NOMO-1 treated with DMSO at 0.1 percent for 48 hours (cell line): ENCODE results near the gene PTTG1IP2.

Source experiments
- DNase-seq: peaks from one replicate; lab custom pipeline; 2025; ENCODE audit not compliant: unreplicated experiment; lab: John Stamatoyannopoulos, UW

Gene PTTG1IP2

GRCh38 chr7:90474284-90475210 lies 5.1 kb downstream of the PTTG1IP2 start:
- no peak for DNase-seq

- no peak for DNase-seq
Measured at GRCh38 chr7:90483251-90483650, 13.8 kb downstream of the PTTG1IP2 start.

DNA sequence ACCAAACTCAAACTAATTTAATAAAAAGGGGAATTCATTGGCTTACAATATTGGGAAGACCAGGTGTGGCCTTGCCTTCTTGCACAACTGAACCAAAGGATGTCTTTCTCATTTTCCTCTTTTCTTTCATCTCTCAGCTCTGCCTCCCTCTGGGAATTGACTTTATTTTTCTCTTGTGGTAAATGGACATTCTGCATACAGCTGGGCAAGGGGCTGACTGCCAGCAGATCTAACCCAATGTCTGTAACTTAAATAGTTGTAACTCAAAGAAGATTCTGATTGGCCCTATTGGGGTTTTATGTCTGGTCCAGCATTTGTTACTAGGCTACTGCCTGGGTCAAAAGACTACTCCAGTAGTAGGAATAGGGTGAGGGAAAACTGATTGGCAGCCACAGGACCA lies 15.3 kb downstream of the PTTG1IP2 start:
- no peak for DNase-seq

GRCh38 chr7:90485734-90486316 lies 16.4 kb downstream of the PTTG1IP2 start:
- no peak for DNase-seq

- DNase-seq = no peak
Measured at GRCh38 chr7:90487808-90488207, 18.4 kb downstream of the PTTG1IP2 start.

GRCh38 chr7:90488220-90488619 lies 18.8 kb downstream of the PTTG1IP2 start:
- DNase-seq = no peak

DNA sequence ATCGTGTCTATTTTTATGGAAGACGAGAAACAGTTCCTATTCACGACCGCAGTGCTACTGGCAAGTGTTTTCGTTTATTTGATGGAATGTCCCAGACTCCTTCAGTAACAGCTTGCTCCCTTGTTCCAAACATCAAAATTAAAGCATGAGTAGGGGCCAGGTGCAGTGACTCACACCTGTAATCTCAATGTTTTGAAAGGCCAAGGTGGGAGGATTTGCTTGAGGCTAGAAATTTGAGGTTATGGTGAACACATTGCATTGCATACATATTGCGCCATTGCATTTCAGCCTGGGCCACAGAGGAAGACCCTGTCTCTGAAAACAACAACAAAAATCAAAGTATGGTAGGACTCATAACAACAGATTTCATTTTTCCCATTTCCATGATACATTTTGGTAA lies 22.8 kb downstream of the PTTG1IP2 start:
- no peak for DNase-seq

DNA sequence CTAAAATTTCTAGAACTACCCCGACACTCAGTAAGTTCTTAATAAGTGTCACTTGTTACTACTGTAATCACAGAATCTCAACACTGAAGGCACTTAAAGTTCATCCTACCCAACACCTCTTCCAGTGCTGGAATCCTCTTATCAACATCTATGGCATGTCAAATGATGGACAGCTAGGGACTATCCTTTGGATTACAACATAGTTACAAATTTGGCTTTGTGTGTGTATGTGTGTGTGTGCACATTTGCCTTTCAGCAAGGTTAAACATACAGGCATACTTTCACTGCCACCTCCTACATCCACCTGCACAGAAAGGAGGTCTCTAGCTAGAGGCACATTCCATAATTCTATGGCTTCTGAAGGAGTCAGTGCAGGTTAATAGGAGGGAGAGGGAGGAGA lies 25.8 kb downstream of the PTTG1IP2 start:
- DNase-seq = no peak

GRCh38 chr7:90502539-90502938 lies 33.1 kb downstream of the PTTG1IP2 start:
- DNase-seq = no peak

DNA sequence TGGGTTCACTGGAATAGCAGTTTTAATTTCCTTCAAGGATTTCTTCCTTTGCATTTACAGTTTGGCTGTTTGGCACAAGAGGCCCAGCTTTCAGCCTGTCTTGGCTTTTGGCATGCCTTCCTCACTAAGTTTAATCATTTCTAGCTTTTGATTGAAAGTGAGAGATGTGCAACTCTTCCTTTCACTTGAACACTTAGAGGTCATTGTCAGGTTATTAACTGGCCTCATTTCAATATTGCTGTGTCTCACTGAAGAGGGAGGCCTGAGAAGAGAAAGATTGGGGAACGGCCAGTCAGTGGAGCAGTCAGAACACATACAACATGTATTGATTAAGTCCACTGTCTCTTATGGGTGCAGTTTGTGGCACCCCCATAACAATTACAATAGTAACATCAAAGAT lies 33.9 kb downstream of the PTTG1IP2 start:
- no peak for DNase-seq

DNA sequence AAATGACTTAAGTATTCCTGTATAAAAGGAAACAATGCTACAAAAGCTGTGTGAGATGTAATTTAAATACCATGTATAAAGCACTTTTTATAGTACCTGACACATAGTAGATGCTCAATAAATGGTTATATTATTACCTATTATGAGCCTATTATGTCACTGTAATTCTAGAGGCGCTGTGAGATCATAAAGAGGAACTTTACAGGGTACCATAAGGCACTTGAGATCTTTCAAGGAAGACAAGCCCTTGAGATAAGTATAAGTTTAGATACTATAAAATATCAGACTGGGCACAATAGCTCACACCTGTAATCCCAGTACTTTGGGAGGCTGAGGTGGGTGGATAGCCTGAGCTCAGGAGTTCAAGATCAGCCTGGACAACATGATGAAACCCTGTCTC lies 38.3 kb downstream of the PTTG1IP2 start:
- DNase-seq = no peak

DNA sequence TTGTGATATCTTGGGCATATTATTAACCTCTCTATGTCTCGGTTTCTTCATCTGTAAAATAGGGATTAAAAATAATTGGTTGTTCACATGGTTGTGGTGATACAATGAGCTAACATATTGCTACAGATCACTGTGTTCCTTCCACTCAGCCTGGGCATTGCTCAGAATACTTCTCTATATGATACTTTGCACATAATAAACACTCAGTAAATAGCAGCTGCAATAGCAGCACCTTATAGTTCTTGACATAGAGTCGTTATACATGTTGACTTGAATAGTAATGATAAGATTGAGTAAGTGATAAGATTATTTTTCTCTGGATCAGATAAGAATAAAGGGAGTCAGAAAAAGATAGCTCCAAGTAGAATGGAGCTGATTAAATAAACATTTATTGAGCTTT lies 42.3 kb downstream of the PTTG1IP2 start:
- DNase-seq = no peak

DNA sequence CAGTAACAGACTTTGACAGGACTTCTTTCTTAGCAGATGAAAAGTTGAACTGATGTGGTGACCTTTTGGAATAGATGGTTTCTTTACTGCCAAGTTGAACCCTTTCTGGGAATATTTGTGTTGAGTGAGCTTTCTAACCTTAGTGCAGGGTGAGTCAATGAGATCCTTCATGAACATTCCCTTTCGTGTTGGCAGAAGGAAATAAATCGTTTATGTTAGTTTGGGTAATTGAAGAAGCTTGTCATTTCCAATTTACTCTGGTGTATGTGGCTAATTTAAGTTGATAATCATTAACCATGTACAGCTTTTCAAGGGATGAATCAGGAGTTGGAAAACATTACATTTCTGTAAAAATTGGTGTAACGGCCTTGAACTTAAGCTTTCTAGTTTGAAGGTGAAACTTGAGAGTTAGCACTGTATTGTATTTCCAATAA lies 43.4 kb downstream of the PTTG1IP2 start:
- no peak for DNase-seq

GRCh38 chr7:90516257-90516656 lies 46.8 kb downstream of the PTTG1IP2 start:
- DNase-seq = no peak

- no peak for DNase-seq
Measured at GRCh38 chr7:90518630-90519029, 49.2 kb downstream of the PTTG1IP2 start.

GRCh38 chr7:90520484-90520883 lies 51.0 kb downstream of the PTTG1IP2 start:
- peak; percentile 19 for DNase-seq

DNA sequence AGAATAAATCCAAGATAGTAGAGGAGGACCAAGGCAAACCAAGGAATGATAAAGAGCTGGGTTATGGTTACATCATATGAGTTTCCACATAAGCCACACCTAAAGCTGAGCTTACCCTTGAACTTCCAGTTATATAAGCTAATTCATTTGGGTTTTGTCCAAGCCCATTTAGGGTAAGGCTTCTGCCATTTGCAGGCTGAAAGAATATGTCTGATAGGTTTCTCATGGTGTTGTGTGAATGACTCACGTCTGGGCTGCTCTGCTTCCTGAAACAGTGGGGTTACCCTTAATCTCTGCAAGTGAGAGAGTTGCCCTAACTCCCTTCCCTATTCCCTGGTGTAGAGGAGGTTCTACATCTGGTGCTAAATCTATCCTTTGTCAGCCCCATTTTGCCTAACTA lies 60.8 kb downstream of the PTTG1IP2 start:
- DNase-seq = peak; percentile 48

DNA sequence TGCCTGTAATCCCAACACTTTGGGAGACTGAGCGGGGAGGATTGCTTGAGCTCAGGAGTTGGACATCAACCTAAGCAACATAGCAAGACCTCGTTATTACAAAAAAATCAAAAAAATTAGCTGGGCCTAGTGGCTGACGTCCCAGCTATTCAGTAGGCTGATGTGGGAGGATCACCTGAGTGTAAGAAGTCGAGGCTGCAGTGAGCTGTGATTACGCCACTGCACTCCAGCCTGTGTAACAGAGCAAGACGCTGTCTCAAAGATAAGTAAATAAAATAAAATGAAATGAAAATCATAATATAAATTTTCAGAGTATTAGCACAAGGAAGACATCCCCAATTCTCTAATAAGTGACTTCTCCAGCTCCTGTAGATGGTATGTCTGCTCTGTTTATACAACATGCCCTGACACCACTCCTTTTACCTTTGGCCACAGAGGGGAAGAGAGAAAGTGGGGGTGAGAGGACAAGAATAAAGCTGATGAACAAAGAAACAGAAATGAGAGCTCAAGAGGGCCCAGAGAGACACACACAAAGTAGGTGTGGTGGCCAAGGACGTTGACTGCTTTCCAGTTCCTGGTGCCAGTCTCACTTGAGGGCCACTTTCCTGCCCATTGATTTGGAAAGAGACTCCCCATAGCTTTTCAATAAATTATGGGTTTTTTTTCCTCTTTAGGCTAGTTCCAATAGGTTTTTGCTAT lies 62.9 kb downstream of the PTTG1IP2 start:
- no peak for DNase-seq

- peak; percentile 99 for DNase-seq
Measured at GRCh38 chr7:90536449-90536848, 67.0 kb downstream of the PTTG1IP2 start.

DNA sequence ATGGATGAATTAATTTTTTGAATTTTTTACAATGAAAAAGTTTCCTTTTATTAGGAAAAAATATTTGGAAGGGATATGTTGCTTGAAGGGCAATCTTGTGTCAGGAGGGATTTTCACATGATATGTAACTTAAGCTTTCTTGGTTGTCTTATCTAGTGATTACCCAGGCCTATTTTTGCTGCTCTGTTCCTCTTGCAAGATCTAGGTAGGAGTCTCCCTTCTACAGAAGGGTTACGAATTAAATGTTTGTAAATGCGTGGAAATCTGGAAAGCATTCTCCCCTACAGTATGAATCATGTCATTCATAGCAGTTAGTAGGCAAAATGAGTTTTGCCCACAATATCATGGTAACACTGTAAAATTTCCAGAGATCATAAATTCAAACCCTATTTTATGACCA lies 69.0 kb downstream of the PTTG1IP2 start:
- no peak for DNase-seq

- DNase-seq = no peak
Measured at GRCh38 chr7:90540406-90540805, 71.0 kb downstream of the PTTG1IP2 start.

- no peak for DNase-seq
Measured at GRCh38 chr7:90551036-90551435, 81.6 kb downstream of the PTTG1IP2 start.
